GM23338 (cell line): ENCODE measurements around the gene EDN1. TPM values are rescaled to one million over a fixed set of nuclear protein-coding genes. Genes with fewer than 3 reads are reported as not detected.

Experiments
- ATAC-seq: fragments of 200-7000 bp; cut with Tn5 transposase; 3 replicates; pipeline ENCODE4 v1.9.1; 2020
- DNase-seq: peaks from one replicate; pipeline ENCODE4 v3.0.0-alpha.2; 2015; ENCODE audit warnings: low spot score
- H2AFZ ChIP-seq: fragments of 200-600 bp; sonication (generic); 2 replicates; pipeline ENCODE4 v1.8.0; 2016; ENCODE audit warnings: antibody characterized with exemption, mild to moderate bottlenecking, moderate library complexity
- H3F3A ChIP-seq: fragments of 200-600 bp; sonication (generic); replicated peaks from 2 replicates; pipeline ENCODE4 v1.8.0; 2017; ENCODE audit warnings: antibody characterized with exemption, mixed run types, low read depth
- H3K27ac ChIP-seq: fragments of 200-600 bp; sonication (generic); 2 replicates; pipeline ENCODE4 v1.6.1; 2016; ENCODE audit warnings: low read depth
- H3K27me3 ChIP-seq: fragments of 200-600 bp; sonication (generic); 2 replicates; pipeline ENCODE4 v1.8.0; 2016; ENCODE audit warnings: mild to moderate bottlenecking, mixed run types, moderate library complexity; ENCODE audit not compliant: insufficient read depth
- H3K36me3 ChIP-seq: fragments of 200-600 bp; sonication (generic); 2 replicates; pipeline ENCODE4 v1.8.0; 2016; ENCODE audit warnings: mild to moderate bottlenecking; ENCODE audit not compliant: insufficient read depth
- H3K4me1 ChIP-seq: fragments of 200-600 bp; sonication (generic); 2 replicates; pipeline ENCODE4 v1.8.0; 2016; ENCODE audit warnings: mild to moderate bottlenecking, moderate library complexity; ENCODE audit not compliant: insufficient read depth
- H3K4me2 ChIP-seq: fragments of 200-600 bp; sonication (generic); 2 replicates; pipeline ENCODE4 v1.7.1; 2017; ENCODE audit warnings: mixed run types
- H3K4me3 ChIP-seq: fragments of 200-600 bp; sonication (generic); 2 replicates; pipeline ENCODE4 v1.6.1; 2016; ENCODE audit warnings: mixed run types
- H3K79me2 ChIP-seq: fragments of 200-600 bp; sonication (generic); replicated peaks from 2 replicates; pipeline ENCODE4 v1.8.0; 2017; ENCODE audit warnings: mild to moderate bottlenecking; ENCODE audit not compliant: insufficient read depth
- H3K9me2 ChIP-seq: fragments of 200-600 bp; sonication (generic); 2 replicates; pipeline ENCODE4 v1.8.0; 2017; ENCODE audit not compliant: insufficient read depth
- H4K20me1 ChIP-seq: fragments of 200-600 bp; sonication (generic); replicated peaks from 2 replicates; pipeline ENCODE4 v1.8.0; 2017; ENCODE audit warnings: mild to moderate bottlenecking; ENCODE audit not compliant: insufficient read depth
- H3K27ac Mint-ChIP-seq: 2 replicates; pipeline ENCODE4 v1.8.0; 2020; ENCODE audit warnings: inconsistent platforms, mild to moderate bottlenecking, moderate library complexity, mixed read lengths
- H3K27me3 Mint-ChIP-seq: 3 replicates; pipeline ENCODE4 v1.8.0; 2022; ENCODE audit warnings: low read depth, mild to moderate bottlenecking, moderate library complexity, mixed read lengths, inconsistent platforms; ENCODE audit not compliant: insufficient read depth, poor library complexity
- H3K36me3 Mint-ChIP-seq: 3 replicates; pipeline ENCODE4 v1.8.0; 2021; ENCODE audit warnings: low read depth, mild to moderate bottlenecking, inconsistent platforms, moderate library complexity, mixed read lengths
- H3K4me1 Mint-ChIP-seq: 3 replicates; pipeline ENCODE4 v1.8.0; 2020; ENCODE audit warnings: mild to moderate bottlenecking, inconsistent platforms, mixed read lengths
- H3K4me3 Mint-ChIP-seq: 3 replicates; pipeline ENCODE4 v1.8.0; 2021; ENCODE audit warnings: moderate library complexity, mild to moderate bottlenecking, inconsistent platforms, mixed read lengths
- H3K9me3 Mint-ChIP-seq: 3 replicates; pipeline ENCODE4 v1.8.0; 2020; ENCODE audit warnings: moderate library complexity, mild to moderate bottlenecking, inconsistent platforms, mixed read lengths
- CREB1 ChIP-seq: fragments of 250-450 bp; sonication (Bioruptor Pico); IDR thresholded peaks from 2 replicates; pipeline ENCODE4 v1.5.0; 2020; ENCODE audit warnings: low read depth, mild to moderate bottlenecking, moderate library complexity
- EZH2phosphoT487 ChIP-seq: fragments of 200-600 bp; sonication (generic); IDR thresholded peaks from one replicate; pipeline ENCODE4 v1.8.1; 2018; ENCODE audit warnings: antibody characterized with exemption; ENCODE audit not compliant: unreplicated experiment
- JUNB ChIP-seq: IDR thresholded peaks from one replicate; pipeline ENCODE4 v1.6.1; 2016; ENCODE audit warnings: antibody characterized with exemption; ENCODE audit not compliant: unreplicated experiment
- NANOG ChIP-seq: IDR thresholded peaks from 2 replicates; pipeline ENCODE4 v1.6.1; 2016; ENCODE audit warnings: antibody characterized with exemption, borderline replicate concordance
- POLR2AphosphoS5 ChIP-seq: IDR thresholded peaks from 2 replicates; pipeline ENCODE4 v1.6.1; 2016; ENCODE audit warnings: antibody characterized with exemption, low read depth
- REST ChIP-seq: IDR thresholded peaks from one replicate; pipeline ENCODE4 v1.6.1; 2018; ENCODE audit warnings: antibody characterized with exemption; ENCODE audit not compliant: unreplicated experiment
- ZNF114 ChIP-seq: fragments of 250-450 bp; sonication (Bioruptor Pico); IDR thresholded peaks from 2 replicates; pipeline ENCODE4 v1.5.0; 2020; ENCODE audit warnings: mild to moderate bottlenecking, moderate library complexity
- ZNF331 ChIP-seq: fragments of 250-450 bp; sonication (Bioruptor Pico); IDR thresholded peaks from 2 replicates; pipeline ENCODE4 v1.5.0; 2020; ENCODE audit warnings: low read depth, mild to moderate bottlenecking, moderate library complexity
- ZNF462 ChIP-seq: fragments of 250-450 bp; sonication (Bioruptor Pico); IDR thresholded peaks from 2 replicates; pipeline ENCODE4 v1.5.0; 2020; ENCODE audit warnings: mild to moderate bottlenecking, moderate library complexity
- polyA plus RNA-seq: library from polyadenylated mRNA; unstranded; fragments of >200 nt; fragmentation: Nextera tagmentation; extraction: Ambion mirVana; gene quantifications from 2 replicates; pipeline ENCODE4 v1.2.1, GENCODE V29; 2016
- total RNA-seq: library from RNA; depleted of rRNA; stranded (reverse); fragments of >200 nt; shearing (Covaris generic); gene quantifications from 2 replicates; pipeline ENCODE4 v1.2.3, GENCODE V29; 2014
- TF ChIP-seq, protein P1 (sequence below), 2 experiments: fragments of 200-600 bp in 1 of 2; sonication (generic) in 1 of 2; conservative IDR thresholded peaks; 2 replicates each; pipeline versions ENCODE4 v1.5.1 to v1.6.1; 2016 to 2017; ENCODE audit warnings: antibody characterized with exemption in 2 of 2, low read depth in 2 of 2, mild to moderate bottlenecking in 2 of 2, moderate library complexity in 1 of 2

Gene EDN1
- total and polyA plus RNA-seq, 2 experiments from 2014 or later: 0.80 to 1.2 TPM

- TF ChIP-seq ZNF462 (CRISPR knock-in tag) (no peak), JUNB (no peak)
These were observed 11.2 kb upstream of the EDN1 start (continued) for GRCh38 chr6:12278915-12279314.

- Histone ChIP-seq H3K4me2 (no peak overlapping the region), H3K27ac (no peak overlapping the region), H3K79me2 (no peaks in the 10 kb centered on the region), H3K9me2 (no peaks in the 10 kb centered on the region), H4K20me1 (no peaks in the 10 kb centered on the region), H2AFZ (peak overlapping the region; percentile 35; the same call in 1 of the 2 replicates), H3K4me3 (no peak overlapping the region), H3F3A (no peaks in the 10 kb centered on the region), H3K36me3 (no peaks in the 10 kb centered on the region), H3K4me1 (no peaks in the 10 kb centered on the region), H3K27me3 (no peaks in the 10 kb centered on the region)
- DNase-seq (no peak), ATAC-seq (no peak)
- H3K4me1 Mint-ChIP-seq: no peaks in the 10 kb centered on the region
- no peak overlapping the region for H3K27ac Mint-ChIP-seq
- peaks cover 2% of the 10 kb centered on the region for H3K27me3 Mint-ChIP-seq
- no peaks in the 10 kb centered on the region for H3K9me3 Mint-ChIP-seq
- no peak overlapping the region for H3K4me3 Mint-ChIP-seq
- H3K36me3 Mint-ChIP-seq: no peaks in the 10 kb centered on the region
- TF ChIP-seq CREB1 (no peak), NANOG (no peak), POLR2AphosphoS5 (no peak), REST (no peak), ZNF114 (CRISPR knock-in tag) (no peak), EZH2phosphoT487 (no peak), ZNF331 (CRISPR knock-in tag) (no peak)
- TF ChIP-seq, protein P1, sequence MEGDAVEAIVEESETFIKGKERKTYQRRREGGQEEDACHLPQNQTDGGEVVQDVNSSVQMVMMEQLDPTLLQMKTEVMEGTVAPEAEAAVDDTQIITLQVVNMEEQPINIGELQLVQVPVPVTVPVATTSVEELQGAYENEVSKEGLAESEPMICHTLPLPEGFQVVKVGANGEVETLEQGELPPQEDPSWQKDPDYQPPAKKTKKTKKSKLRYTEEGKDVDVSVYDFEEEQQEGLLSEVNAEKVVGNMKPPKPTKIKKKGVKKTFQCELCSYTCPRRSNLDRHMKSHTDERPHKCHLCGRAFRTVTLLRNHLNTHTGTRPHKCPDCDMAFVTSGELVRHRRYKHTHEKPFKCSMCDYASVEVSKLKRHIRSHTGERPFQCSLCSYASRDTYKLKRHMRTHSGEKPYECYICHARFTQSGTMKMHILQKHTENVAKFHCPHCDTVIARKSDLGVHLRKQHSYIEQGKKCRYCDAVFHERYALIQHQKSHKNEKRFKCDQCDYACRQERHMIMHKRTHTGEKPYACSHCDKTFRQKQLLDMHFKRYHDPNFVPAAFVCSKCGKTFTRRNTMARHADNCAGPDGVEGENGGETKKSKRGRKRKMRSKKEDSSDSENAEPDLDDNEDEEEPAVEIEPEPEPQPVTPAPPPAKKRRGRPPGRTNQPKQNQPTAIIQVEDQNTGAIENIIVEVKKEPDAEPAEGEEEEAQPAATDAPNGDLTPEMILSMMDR (conservative IDR thresholded peaks at IDR 0.05; ENCODE audit: low read depth in 2 of 2): no peak
These were observed 10.7 kb upstream of the EDN1 start for GRCh38 chr6:12279322-12280091.
